Measurements from ENCODE around the gene OLFM2. TPM values are rescaled to one million over a fixed set of nuclear protein-coding genes. Genes with fewer than 3 reads are reported as not detected.

Gene OLFM2
- total RNA-seq: 1 to 10 TPM in 1 of 2 experiments, under 1 TPM in 1; 0.12 to 1.0 TPM

- CTCF ChIA-PET: interaction anchor here (0.6 kb wide), 1 partner anchor 81 kb away, joined by 3 read pairs; no protein-coding TSS in a partner anchor
- Mint-ChIP-seq H3K27ac (no peak within 1 kb of the TSS), H3K9me3 (no peaks in the 10 kb centered on the region), H3K27me3 (ENCODE audit: low read depth) (peaks cover 60% of the 10 kb centered on the region), H3K4me1 (ENCODE audit: low read depth) (peaks cover 24% of the 10 kb centered on the region), H3K4me3 (peak within 1 kb of the TSS; percentile 49), H3K36me3 (ENCODE audit: low read depth) (no peaks in the 10 kb centered on the region)
- intact Hi-C loops (cut with micrococcal nuclease): no loop called here
- DNase-seq: no peak
Observed at GRCh38 chr19:9936326-9937000, at the start of gene OLFM2. Gene OLFM2 (minus strand): TSS chr19:9936515. CDS start chr19:9936366, 149 bp downstream.

GRCh38 chr19:9981406-9982260 is 45.3 kb upstream of the OLFM2 start:
- H3K36me3 Mint-ChIP-seq (ENCODE audit: low read depth): no peaks in the 10 kb centered on the region
- H3K4me3 Mint-ChIP-seq: no peak overlapping the region
- intact Hi-C loops (cut with micrococcal nuclease): no loop called here
- H3K9me3 Mint-ChIP-seq: peaks cover 7% of the 10 kb centered on the region
- H3K27me3 Mint-ChIP-seq (ENCODE audit: low read depth): peaks cover 3% of the 10 kb centered on the region
- no peak overlapping the region for H3K27ac Mint-ChIP-seq
- DNase-seq: no peak
- H3K4me1 Mint-ChIP-seq (ENCODE audit: low read depth): no peaks in the 10 kb centered on the region
- CTCF ChIA-PET: no interaction called here

- no peak overlapping the region for H3K27ac Mint-ChIP-seq
Observed at GRCh38 chr19:9972103-9972502, 35.8 kb upstream of the OLFM2 start.

GRCh38 chr19:9971166-9971897 is 35.0 kb upstream of the OLFM2 start:
- CTCF ChIA-PET: no interaction called here
- Mint-ChIP-seq H3K27me3 (ENCODE audit: low read depth) (peaks cover 22% of the 10 kb centered on the region), H3K9me3 (no peaks in the 10 kb centered on the region), H3K4me1 (ENCODE audit: low read depth) (peaks cover 3% of the 10 kb centered on the region), H3K36me3 (ENCODE audit: low read depth) (no peaks in the 10 kb centered on the region), H3K4me3 (no peak overlapping the region), H3K27ac (no peak overlapping the region)
- intact Hi-C loops (cut with micrococcal nuclease): no loop called here
- DNase-seq: no peak

More at GRCh38 chr19:9972103-9972502, 35.8 kb upstream of the OLFM2 start:
- CTCF ChIA-PET: no interaction called here
- intact Hi-C loops (cut with micrococcal nuclease): no loop called here
- no peak for DNase-seq
- H3K4me3 Mint-ChIP-seq: no peak overlapping the region
- H3K4me1 Mint-ChIP-seq (ENCODE audit: low read depth): no peaks in the 10 kb centered on the region
- no peaks in the 10 kb centered on the region for H3K9me3 Mint-ChIP-seq
- H3K27me3 Mint-ChIP-seq (ENCODE audit: low read depth): peaks cover 16% of the 10 kb centered on the region
- H3K36me3 Mint-ChIP-seq (ENCODE audit: low read depth): no peaks in the 10 kb centered on the region

GRCh38 chr19:9970481-9970880 is 34.2 kb upstream of the OLFM2 start:
- Mint-ChIP-seq H3K36me3 (ENCODE audit: low read depth) (no peaks in the 10 kb centered on the region), H3K9me3 (no peaks in the 10 kb centered on the region), H3K27me3 (ENCODE audit: low read depth) (peaks cover 29% of the 10 kb centered on the region), H3K4me1 (ENCODE audit: low read depth) (peaks cover 3% of the 10 kb centered on the region), H3K27ac (no peak overlapping the region), H3K4me3 (no peak overlapping the region)
- no peak for DNase-seq
- CTCF ChIA-PET: no interaction called here
- intact Hi-C loops (cut with micrococcal nuclease): no loop called here

GRCh38 chr19:9969688-9969975 is 33.3 kb upstream of the OLFM2 start:
- Mint-ChIP-seq H3K27ac (no peak overlapping the region), H3K27me3 (ENCODE audit: low read depth) (peaks cover 30% of the 10 kb centered on the region), H3K9me3 (no peaks in the 10 kb centered on the region), H3K4me1 (ENCODE audit: low read depth) (peaks cover 3% of the 10 kb centered on the region), H3K4me3 (no peak overlapping the region), H3K36me3 (ENCODE audit: low read depth) (no peaks in the 10 kb centered on the region)
- no peak for DNase-seq
- intact Hi-C loops (cut with micrococcal nuclease): no loop called here
- CTCF ChIA-PET: no interaction called here

- Mint-ChIP-seq H3K4me1 (ENCODE audit: low read depth) (peaks cover 3% of the 10 kb centered on the region), H3K9me3 (no peaks in the 10 kb centered on the region), H3K4me3 (no peak overlapping the region), H3K27ac (no peak overlapping the region), H3K27me3 (ENCODE audit: low read depth) (peaks cover 30% of the 10 kb centered on the region), H3K36me3 (ENCODE audit: low read depth) (no peaks in the 10 kb centered on the region)
- CTCF ChIA-PET: no interaction called here
- intact Hi-C loops (cut with micrococcal nuclease): no loop called here
- DNase-seq: no peak
Observed at GRCh38 chr19:9968820-9969687, 32.7 kb upstream of the OLFM2 start.

- intact Hi-C loops (cut with micrococcal nuclease): no loop called here
- no peaks in the 10 kb centered on the region for H3K36me3 Mint-ChIP-seq (ENCODE audit: low read depth)
Observed at GRCh38 chr19:9967326-9967725, 31.0 kb upstream of the OLFM2 start.

GRCh38 chr19:9966448-9966847 is 30.1 kb upstream of the OLFM2 start:
- intact Hi-C loops (cut with micrococcal nuclease): no loop called here
- H3K36me3 Mint-ChIP-seq (ENCODE audit: low read depth): no peaks in the 10 kb centered on the region
- CTCF ChIA-PET: no interaction called here
- H3K4me1 Mint-ChIP-seq (ENCODE audit: low read depth): peaks cover 3% of the 10 kb centered on the region
- no peaks in the 10 kb centered on the region for H3K9me3 Mint-ChIP-seq
- DNase-seq: no peak
- no peak overlapping the region for H3K4me3 Mint-ChIP-seq
- H3K27ac Mint-ChIP-seq: no peak overlapping the region
- H3K27me3 Mint-ChIP-seq (ENCODE audit: low read depth): peaks cover 38% of the 10 kb centered on the region

More at GRCh38 chr19:9967326-9967725, 31.0 kb upstream of the OLFM2 start:
- DNase-seq: no peak
- Mint-ChIP-seq H3K4me1 (ENCODE audit: low read depth) (peaks cover 3% of the 10 kb centered on the region), H3K4me3 (no peak overlapping the region), H3K27me3 (ENCODE audit: low read depth) (peaks cover 37% of the 10 kb centered on the region), H3K9me3 (no peaks in the 10 kb centered on the region), H3K27ac (no peak overlapping the region)
- CTCF ChIA-PET: no interaction called here

- Mint-ChIP-seq H3K9me3 (no peaks in the 10 kb centered on the region), H3K27ac (no peak overlapping the region), H3K4me3 (no peak overlapping the region), H3K4me1 (ENCODE audit: low read depth) (peaks cover 3% of the 10 kb centered on the region), H3K36me3 (ENCODE audit: low read depth) (no peaks in the 10 kb centered on the region), H3K27me3 (ENCODE audit: low read depth) (peaks cover 39% of the 10 kb centered on the region)
- intact Hi-C loops (cut with micrococcal nuclease): no loop called here
- DNase-seq: no peak
- CTCF ChIA-PET: no interaction called here
Observed at GRCh38 chr19:9966024-9966423, 29.7 kb upstream of the OLFM2 start.

- H3K4me1 Mint-ChIP-seq (ENCODE audit: low read depth): peaks cover 3% of the 10 kb centered on the region
- no peaks in the 10 kb centered on the region for H3K36me3 Mint-ChIP-seq (ENCODE audit: low read depth)
- CTCF ChIA-PET: interaction anchor here (1.5 kb wide), 1 partner anchor 32 kb away, joined by 3 read pairs; no protein-coding TSS in a partner anchor
- peaks cover 32% of the 10 kb centered on the region for H3K27me3 Mint-ChIP-seq (ENCODE audit: low read depth)
- intact Hi-C loops (cut with micrococcal nuclease): no loop called here
- H3K27ac Mint-ChIP-seq: no peak overlapping the region
- no peak for DNase-seq
- H3K4me3 Mint-ChIP-seq: no peak overlapping the region
- H3K9me3 Mint-ChIP-seq: no peaks in the 10 kb centered on the region
Observed at GRCh38 chr19:9962623-9963290, 26.4 kb upstream of the OLFM2 start.
